ENCODE measurements around the gene RYR2.

Gene RYR2

GRCh38 chr1:237166086-237166485 is 124.1 kb downstream of the RYR2 start:
- DNase-seq (ENCODE audit: low spot score), result no peak
- POLR2A ChIA-PET (ENCODE audit: low non-redundant PET), result no interaction called here
- CTCF ChIA-PET, result no interaction called here
- H3K27ac ChIP-seq, result no peak overlapping the region
- no peak for TF ChIP-seq CTCF (conservative IDR thresholded peaks at IDR 0.05; ENCODE audit: low read depth)

- TF ChIP-seq CTCF (conservative IDR thresholded peaks at IDR 0.05; ENCODE audit: low read depth), result no peak
- no peak for DNase-seq (ENCODE audit: low spot score)
- ChIA-PET CTCF (no interaction called here), POLR2A (ENCODE audit: low non-redundant PET) (no interaction called here)
- no peak overlapping the region for H3K27ac ChIP-seq
Observed at GRCh38 chr1:237166593-237167101, 124.7 kb downstream of the RYR2 start.

GRCh38 chr1:237170149-237170548 is 128.2 kb downstream of the RYR2 start:
- POLR2A ChIA-PET (ENCODE audit: low non-redundant PET), result no interaction called here
- no peak for DNase-seq (ENCODE audit: low spot score)
- CTCF ChIA-PET, result no interaction called here
- H3K27ac ChIP-seq, result no peak overlapping the region
- TF ChIP-seq CTCF (conservative IDR thresholded peaks at IDR 0.05; ENCODE audit: low read depth), result no peak

- CTCF ChIA-PET, result interaction anchor here (0.6 kb wide), 1 partner anchor 15 kb away, joined by 3 read pairs; no protein-coding TSS in a partner anchor
- no peak overlapping the region for H3K27ac ChIP-seq
Observed at GRCh38 chr1:237171454-237172117, 129.6 kb downstream of the RYR2 start.

GRCh38 chr1:237172118-237172485 is 130.1 kb downstream of the RYR2 start:
- no peak overlapping the region for H3K27ac ChIP-seq
- no peak for TF ChIP-seq CTCF (conservative IDR thresholded peaks at IDR 0.05; ENCODE audit: low read depth)
- no peak for DNase-seq (ENCODE audit: low spot score)
- CTCF ChIA-PET, result no interaction called here
- POLR2A ChIA-PET (ENCODE audit: low non-redundant PET), result no interaction called here

More at GRCh38 chr1:237171454-237172117, 129.6 kb downstream of the RYR2 start:
- no peak for DNase-seq (ENCODE audit: low spot score)
- POLR2A ChIA-PET (ENCODE audit: low non-redundant PET), result no interaction called here
- no peak for TF ChIP-seq CTCF (conservative IDR thresholded peaks at IDR 0.05; ENCODE audit: low read depth)

GRCh38 chr1:237179503-237179902 is 137.5 kb downstream of the RYR2 start:
- no peak overlapping the region for H3K27ac ChIP-seq
- POLR2A ChIA-PET (ENCODE audit: low non-redundant PET), result no interaction called here
- DNase-seq (ENCODE audit: low spot score), result no peak
- no peak for TF ChIP-seq CTCF (conservative IDR thresholded peaks at IDR 0.05; ENCODE audit: low read depth)
- CTCF ChIA-PET, result no interaction called here
